Stimulated activated naive CD4-positive, alpha-beta T cell treated with Interleukin-2 at 50 U/mL for 16 hours (primary cell): ENCODE data around the gene MCHR1.
"Not testable (repeated sequence)": the region's sequence is repeated elsewhere in the genome, so short reads cannot be mapped to it uniquely, and the experiment has no call there.

Experiments used
- DNase-seq: peaks from one replicate; lab custom pipeline; 2025; lab: John Stamatoyannopoulos, UW

Gene MCHR1

DNA sequence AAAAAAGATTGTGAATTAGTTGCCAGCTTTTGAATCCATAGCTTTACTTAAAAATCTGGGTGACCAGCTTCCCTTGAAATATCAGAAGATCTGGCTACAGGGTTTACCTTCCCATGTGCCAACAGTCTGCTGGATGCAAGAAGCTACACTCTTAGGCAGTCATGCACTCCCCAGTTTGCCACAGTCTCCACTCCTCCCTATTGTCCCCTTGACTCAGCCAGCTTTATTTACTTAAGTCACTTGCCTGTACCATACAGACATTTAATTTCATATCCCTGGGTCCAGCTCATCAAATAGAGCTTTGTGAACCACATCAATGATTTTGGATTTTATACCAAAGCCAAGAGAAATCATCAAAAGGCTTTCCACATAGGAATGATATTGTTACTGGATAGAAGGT lies 12.2 kb downstream of the MCHR1 start:
- DNase-seq, result no peak

GRCh38 chr22:40694411-40694810 lies 15.1 kb downstream of the MCHR1 start:
- no peak for DNase-seq

GRCh38 chr22:40701274-40701673 lies 22.0 kb downstream of the MCHR1 start:
- DNase-seq, result no peak

DNA sequence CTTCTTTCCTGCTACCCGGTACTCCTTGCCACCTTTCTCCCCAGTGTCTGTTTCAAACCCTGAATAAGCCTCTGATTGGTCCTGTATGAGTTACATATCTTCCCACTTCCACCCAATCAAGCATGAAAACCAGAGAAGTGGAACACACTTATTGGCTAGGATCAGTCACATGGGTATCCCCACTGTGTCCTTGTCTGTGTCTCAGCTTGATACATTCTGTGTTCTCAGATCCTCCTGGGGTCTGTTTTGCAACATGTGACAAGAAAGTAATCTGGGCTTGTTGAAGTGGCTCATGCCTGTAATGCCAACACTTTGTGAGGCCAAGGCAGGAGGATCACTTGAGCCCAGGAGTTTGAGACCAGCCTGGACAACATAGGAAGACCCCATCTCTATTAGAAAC lies 23.9 kb downstream of the MCHR1 start:
- no peak for DNase-seq

DNA sequence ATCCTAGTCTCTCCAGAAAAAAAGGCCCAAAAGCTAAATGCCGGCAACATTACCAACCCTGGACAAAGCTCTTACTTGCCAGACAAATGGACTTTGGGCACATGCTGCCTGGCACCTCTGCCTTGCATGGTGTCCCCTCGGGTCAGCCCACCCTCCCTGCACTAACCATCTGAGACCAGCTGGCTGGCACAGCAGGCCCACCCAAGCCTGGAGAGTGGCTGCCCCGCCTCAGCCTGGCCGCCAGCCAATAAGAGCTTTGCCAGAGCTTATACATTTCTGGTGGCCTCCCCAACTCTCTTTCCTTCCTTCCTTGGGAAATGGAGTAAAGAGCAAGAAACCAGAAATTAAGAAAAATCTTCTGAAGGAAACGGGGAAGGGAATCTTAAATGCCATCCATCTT lies 24.5 kb downstream of the MCHR1 start:
- DNase-seq, result no peak

DNA sequence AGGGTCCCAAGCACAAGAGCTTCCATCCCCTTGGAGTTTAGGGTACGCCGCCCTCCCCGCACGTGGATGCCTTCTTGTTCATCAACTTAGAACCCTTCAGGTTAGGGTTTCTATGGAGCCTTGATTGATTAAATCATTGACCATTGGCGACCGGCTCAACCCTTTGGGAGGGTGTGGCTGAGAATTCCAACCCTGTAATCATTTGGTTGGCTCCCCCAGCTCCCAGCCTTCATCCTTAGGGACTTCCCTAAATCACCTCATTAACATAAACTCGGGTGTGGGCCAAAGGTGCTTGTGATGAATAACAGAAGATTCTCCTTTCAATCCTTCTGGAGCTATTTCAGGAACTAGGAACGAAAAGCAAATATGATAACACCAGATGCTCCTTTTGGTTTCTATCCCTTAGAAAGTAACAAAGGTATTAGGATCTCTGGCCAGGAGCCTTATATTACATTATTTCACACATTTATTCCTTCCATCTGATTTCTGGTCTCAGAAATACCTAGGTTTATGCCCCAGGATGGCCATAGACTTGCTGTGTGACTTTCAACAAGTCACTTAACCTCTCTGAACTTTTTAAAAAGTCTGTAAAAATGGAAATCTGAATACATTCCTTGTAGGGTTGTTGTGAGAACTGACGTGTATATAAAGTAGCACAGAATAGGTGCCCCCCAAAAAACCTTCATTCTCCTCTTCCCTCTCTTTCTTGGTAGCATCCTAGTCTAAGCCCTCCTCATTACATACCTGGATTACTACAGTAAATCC lies 26.8 kb downstream of the MCHR1 start:
- no peak for DNase-seq

- no peak for DNase-seq
These were observed 27.9 kb downstream of the MCHR1 start for GRCh38 chr22:40707154-40707553.

GRCh38 chr22:40708177-40708576 lies 28.9 kb downstream of the MCHR1 start:
- no peak for DNase-seq

DNA sequence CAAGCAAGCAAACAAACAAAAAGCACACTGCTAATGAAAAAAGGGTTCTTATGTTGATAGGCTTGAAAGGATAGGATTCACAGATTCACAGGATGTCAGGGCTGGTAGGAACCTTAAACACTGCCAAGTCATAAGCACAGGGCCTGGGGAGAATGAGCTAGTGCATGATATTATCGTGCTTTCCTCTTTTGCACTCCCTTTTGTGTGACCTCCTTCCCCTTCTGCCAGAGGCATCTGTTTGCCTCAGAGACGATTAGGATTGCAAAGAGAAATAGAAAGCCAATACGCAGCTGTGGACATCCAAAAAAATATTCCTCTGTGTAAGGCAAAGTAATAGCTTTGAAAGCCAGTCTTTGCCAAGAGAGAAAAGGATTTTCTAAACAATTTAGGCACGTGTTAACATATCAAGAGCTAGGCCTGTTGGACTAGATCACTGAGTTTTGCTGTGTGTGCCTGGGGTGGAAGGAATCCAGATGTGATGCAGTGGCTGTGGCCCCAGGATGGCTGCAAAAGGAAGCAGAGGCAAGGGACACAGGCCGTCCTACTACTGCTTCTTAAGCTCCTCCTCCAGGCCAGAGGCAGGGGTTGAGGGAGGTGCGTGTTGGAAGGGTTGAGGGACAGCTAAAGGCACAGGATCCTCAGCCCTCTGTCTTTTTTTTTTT lies 30.6 kb downstream of the MCHR1 start:
- DNase-seq, result no peak

DNA sequence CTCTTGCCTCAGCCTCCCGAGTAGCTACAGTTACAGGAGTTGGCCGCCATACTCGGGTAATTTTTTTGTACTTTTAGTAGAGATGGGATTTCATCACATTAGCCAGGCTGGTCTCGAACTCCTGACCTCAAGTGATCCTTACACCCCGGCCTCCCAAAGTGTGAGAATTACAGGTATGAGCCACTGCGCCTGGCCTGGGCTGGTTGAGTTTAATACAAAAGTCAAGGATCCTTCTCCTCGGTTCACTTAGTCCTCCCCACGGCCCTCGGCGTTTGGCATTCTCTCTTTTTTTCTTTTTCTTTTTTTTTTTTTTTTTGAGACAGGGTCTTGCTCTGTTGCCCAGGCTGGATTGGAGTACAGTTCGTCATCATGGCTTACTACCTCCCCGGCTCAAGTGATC lies 33.0 kb downstream of the MCHR1 start:
- DNase-seq, result no peak

DNA sequence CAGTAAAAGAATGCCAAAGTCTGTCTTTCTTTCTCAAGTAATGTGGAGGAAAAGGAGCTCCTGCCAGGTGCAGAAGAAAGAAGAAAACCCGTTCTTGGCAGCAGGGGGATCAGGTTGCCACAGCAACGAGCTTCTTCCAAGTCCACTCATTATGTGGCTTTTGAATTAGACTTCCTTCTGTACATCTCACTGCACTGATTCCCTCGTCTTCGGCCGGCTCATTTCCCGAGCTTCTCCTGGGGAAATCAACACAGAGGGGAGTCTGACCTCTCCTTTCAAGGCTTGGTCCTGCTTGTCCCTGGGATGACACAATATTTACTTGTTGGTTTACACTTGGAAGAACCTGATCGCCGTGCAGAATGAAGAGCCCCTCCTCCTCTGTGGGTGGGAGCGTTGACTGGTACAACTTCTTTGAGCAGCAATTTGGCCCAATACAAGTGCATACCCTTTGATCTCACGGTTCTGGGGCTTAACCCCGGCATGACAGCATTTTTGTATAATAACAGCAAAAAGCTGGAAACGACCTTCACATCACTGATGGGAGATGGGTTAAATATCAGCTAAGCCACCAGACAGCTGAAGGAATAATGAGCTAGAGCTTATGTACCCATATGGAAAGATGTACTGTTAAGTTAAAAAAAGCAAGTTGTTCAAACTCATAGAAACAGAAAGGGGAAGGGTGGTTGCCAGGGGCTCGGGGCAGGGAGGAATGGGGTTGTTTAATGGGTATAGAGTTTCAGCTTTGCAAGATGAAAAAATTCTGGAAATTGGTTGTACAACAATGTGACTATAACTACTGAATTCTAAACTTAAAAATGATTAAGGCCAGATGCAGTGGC lies 35.4 kb downstream of the MCHR1 start:
- DNase-seq, result no peak

DNA sequence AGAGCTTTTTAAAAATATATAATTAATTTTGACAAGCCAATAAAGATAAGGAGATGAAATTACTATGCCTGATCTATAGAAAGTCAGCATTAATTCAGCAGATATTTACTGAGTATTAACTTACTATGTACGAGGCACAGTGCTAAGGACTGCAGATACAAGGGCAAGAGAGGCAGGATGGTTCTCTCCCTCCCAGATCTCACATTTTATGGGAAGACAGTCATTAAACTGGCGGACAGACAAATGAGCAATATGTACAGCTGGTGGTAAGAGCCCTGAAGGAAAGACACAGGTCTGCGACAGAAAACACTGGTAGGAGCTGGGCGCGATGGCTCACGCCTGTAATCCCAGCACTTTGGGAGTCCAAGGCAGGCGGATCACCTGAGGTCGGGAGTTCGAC lies 36.8 kb downstream of the MCHR1 start:
- DNase-seq, result no peak

DNA sequence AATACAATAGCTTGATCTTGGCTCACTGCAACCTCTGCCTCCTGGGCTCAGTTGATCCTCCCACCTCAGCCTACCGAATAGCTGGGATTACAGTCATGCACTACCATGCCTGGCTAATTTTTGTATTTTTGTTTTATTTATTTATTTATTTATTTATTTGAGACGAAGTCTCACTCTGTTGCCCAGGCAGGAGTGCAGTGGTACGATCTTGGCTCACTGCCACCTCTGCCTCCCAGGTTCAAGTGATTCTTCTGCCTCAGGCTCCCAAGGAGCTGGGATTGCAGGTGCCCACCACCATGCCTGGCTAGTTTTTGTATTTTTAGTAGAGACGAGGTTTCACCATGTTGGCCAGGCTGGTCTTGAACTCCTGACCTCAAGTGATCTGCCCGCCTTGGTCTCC lies 38.4 kb downstream of the MCHR1 start:
- not testable (repeated sequence) for DNase-seq

DNA sequence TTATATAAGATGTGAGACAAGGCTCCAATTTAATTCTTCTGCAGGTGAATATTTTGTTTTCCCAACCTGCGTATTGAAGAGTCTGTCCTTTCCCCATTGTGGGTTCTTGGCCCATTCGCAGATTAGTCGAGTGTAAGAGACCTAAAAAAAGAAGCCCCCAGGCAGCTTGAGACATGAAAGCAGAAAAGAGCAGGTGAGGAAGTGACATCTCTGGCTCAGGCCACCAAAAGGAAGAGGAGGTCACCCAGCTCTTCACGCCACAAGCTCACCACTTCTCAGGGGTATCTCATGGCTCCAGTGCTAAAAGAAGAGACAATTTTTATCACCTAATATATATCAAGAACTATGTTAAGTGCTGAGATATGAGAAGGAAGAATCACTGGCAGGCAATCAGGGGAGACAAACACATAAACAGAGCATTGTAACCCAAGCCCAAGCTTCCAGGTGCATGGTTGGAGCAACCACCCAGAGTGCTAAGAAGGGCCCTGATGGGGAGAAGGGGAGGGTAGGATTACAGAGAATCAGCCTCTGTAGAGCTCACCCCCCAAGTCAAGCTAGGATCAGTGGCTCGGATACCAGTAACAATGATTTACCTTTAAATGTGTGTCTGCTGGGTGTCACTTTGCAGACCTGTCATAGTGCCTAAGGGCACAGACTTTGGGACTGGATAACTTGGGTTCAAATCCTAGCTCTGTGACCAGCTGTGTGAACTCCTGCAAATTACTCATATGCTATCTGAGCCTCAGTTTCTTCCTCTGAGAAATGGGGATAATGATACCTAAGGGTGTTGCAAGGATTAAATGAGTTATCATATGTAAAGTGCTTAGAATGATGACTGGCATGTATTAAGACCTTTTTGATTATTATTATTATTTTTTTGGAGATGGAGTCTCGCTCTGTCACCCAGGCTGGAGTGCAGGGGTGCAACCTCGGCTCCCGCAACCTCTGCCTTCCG lies 39.2 kb downstream of the MCHR1 start:
- no peak for DNase-seq

DNA sequence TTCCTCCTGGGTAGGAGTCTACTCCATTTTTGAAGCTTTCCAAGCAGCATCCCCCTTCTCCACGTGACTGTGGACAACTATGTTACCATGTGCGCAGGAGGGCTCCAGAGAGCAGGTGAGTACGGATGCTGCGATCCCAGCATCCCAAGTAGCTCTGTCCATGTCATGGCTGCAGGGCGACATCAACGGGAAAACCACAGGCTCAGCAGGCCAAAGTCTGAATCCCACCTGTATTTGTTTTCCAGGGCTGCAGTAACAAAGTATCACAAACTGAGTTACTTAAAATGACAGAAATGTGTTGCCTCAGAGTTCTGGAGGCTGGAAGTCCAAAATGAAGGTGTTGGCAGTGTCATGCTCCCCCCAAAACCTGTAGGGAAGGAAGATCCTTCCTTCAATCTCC lies 40.3 kb downstream of the MCHR1 start:
- no peak for DNase-seq

DNA sequence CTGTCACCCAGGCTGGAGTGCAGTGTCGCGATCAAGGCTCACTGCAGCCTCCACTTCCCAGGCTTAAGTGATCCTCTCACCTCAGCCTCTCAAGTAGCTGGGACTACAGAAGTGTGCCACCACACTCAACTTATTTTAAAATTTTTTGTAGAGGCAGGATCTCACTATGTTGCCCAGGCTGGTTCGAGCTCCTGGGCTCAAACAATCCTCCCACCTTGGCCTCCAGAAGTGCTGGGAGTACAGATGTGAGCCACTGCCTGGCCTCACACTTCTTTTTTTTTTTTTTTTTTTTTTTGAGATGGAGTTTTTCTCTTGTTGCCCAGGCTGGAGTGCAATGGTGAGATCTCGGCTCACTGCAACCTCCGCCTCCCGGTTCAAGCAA lies 40.9 kb downstream of the MCHR1 start:
- DNase-seq, result not testable (repeated sequence)

GRCh38 chr22:40720538-40721256 lies 41.4 kb downstream of the MCHR1 start:
- DNase-seq, result no peak

DNA sequence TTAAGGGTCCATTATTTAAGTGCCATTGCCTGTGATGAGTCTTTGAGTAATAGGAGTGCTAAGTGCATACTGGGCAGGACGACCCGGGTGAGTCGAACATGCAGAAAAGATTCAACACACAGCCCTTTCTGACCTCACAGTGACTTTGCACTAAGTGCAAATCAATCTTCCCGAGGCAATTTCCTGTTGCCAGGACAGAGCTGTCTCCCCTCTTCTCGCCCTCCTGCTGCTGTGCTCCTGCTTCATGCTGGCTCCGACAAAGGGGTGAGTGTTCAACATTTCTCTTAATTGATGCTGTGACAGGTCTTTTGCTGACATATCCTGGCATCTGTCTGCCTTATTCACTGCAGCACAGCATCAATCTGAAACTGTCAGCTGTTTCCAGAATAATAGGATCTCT lies 42.0 kb downstream of the MCHR1 start:
- no peak for DNase-seq

GRCh38 chr22:40723396-40723933 lies 44.2 kb downstream of the MCHR1 start:
- DNase-seq, result no peak

DNA sequence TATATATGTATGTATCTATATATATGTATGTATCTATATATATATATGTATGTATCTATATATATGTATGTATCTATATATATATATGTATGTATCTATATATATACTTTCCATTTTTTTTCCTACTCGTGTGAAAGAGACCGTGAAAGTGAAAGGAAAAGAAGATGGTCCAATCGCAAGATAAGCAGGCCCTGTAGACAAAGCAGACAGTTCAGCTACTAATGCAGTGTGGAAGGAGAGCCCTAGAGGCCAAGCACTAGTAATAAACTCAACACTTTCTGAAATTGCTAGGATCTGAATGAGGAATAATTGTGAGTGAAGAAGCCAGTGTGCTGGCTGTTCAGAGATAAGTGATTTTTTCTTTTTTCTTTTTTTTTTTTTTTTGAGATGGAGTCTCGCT lies 47.2 kb downstream of the MCHR1 start:
- DNase-seq, result no peak
